Gastroesophageal sphincter (tissue), 4 donors: Measurements from ENCODE around the gene EPC1. TPM values are rescaled to one million over a fixed set of nuclear protein-coding genes. Genes with fewer than 3 reads are reported as not detected.
"Not testable (repeated sequence)": the region's sequence is repeated elsewhere in the genome, so short reads cannot be mapped to it uniquely, and the experiment has no call there.

Source experiments
- ATAC-seq: fragments of 150-250 bp; one replicate; pipeline ENCODE4 v1.9.1; 2016; ENCODE audit warnings: mild to moderate bottlenecking, moderate library complexity
- H3K27ac ChIP-seq, 4 donors: fragments of 200-600 bp; sonication (generic) in 3 of 4; 1 replicate in 3 of 4; 2 replicates in 1 of 4; pipeline ENCODE4 v1.5.1; 2016 to 2019
- H3K27me3 ChIP-seq: fragments of 200-600 bp; sonication (generic); one replicate; pipeline ENCODE4 v1.5.1; 2019
- H3K36me3 ChIP-seq, 2 donors: fragments of 200-600 bp; sonication (generic); one replicate each; pipeline ENCODE4 v1.5.1; 2019; ENCODE audit warnings: control low read depth in 1 of 2
- H3K4me1 ChIP-seq, 3 donors: fragments of 200-600 bp; sonication (generic); 1 replicate in 2 of 3; 2 replicates in 1 of 3; pipeline ENCODE4 v1.5.1; 2016 to 2019; ENCODE audit warnings: control low read depth in 2 of 3
- H3K4me3 ChIP-seq, 2 donors: fragments of 200-600 bp; sonication (generic); one replicate each; pipeline ENCODE4 v1.5.1; 2019; ENCODE audit warnings: mild to moderate bottlenecking in 1 of 2, moderate library complexity in 1 of 2
- H3K9me3 ChIP-seq, 3 donors: fragments of 200-600 bp; sonication (generic); one replicate each; pipeline ENCODE4 v1.5.1; 2017 to 2019; ENCODE audit warnings: control low read depth in 2 of 3
- EP300 ChIP-seq: sonication (generic); formaldehyde crosslinking; IDR thresholded peaks from one replicate; pipeline ENCODE4 v1.6.1; 2017; ENCODE audit warnings: antibody characterized with exemption, mild to moderate bottlenecking
- POLR2A ChIP-seq, 2 donors: fragments of 450-650 bp; IDR thresholded peaks; one replicate each; pipeline ENCODE4 v1.6.1; 2017; ENCODE audit warnings: antibody characterized with exemption in 2 of 2, mild to moderate bottlenecking in 2 of 2, moderate library complexity in 1 of 2
- POLR2AphosphoS5 ChIP-seq: sonication (generic); formaldehyde crosslinking; IDR thresholded peaks from one replicate; pipeline ENCODE4 v1.6.1; 2017; ENCODE audit warnings: antibody characterized with exemption
- WGBS, 2 donors: methylation state at CpG; one replicate each; pipeline ENCODE4 v1.1.5; 2018; ENCODE audit warnings: low coverage in 1 of 2; 5-methylcytosine and 5-hydroxymethylcytosine counted together
- total RNA-seq, 4 donors: library from RNA; depleted of rRNA; stranded (reverse); fragments of >200 nt; gene quantifications; one replicate each; pipeline ENCODE4 v1.1.0, GENCODE V29; 2016
- TF ChIP-seq, protein P1 (sequence below), 4 experiments: fragments of 200-600 bp in 2 of 4; fragments of 450-650 bp in 2 of 4; sonication (generic) in 1 of 4; IDR thresholded peaks; one replicate each; pipeline ENCODE4 v1.5.1; 2017 to 2019; ENCODE audit warnings: antibody characterized with exemption in 4 of 4, mild to moderate bottlenecking in 2 of 4, moderate library complexity in 2 of 4

EPC1 gene
- total RNA-seq, 4 donors from 2014 or later: 24.1 to 61.3 (median 32.3) TPM

- Histone ChIP-seq H3K4me1 (peaks cover 0 to 93% (median 11%) of the 10 kb centered on the region in 3 donors), H3K4me3 (no peak overlapping the region), H3K9me3 (no peaks in the 10 kb centered on the region), H3K36me3 (no peaks in the 10 kb centered on the region), H3K27ac (peak overlapping the region in 2 of 4 donors; percentile 7 to 8), H3K27me3 (no peaks in the 10 kb centered on the region)
- WGBS, 2 donors: 64 to 67% methylated on average over 1 of the region's 1 CpG
- TF ChIP-seq, protein P1, sequence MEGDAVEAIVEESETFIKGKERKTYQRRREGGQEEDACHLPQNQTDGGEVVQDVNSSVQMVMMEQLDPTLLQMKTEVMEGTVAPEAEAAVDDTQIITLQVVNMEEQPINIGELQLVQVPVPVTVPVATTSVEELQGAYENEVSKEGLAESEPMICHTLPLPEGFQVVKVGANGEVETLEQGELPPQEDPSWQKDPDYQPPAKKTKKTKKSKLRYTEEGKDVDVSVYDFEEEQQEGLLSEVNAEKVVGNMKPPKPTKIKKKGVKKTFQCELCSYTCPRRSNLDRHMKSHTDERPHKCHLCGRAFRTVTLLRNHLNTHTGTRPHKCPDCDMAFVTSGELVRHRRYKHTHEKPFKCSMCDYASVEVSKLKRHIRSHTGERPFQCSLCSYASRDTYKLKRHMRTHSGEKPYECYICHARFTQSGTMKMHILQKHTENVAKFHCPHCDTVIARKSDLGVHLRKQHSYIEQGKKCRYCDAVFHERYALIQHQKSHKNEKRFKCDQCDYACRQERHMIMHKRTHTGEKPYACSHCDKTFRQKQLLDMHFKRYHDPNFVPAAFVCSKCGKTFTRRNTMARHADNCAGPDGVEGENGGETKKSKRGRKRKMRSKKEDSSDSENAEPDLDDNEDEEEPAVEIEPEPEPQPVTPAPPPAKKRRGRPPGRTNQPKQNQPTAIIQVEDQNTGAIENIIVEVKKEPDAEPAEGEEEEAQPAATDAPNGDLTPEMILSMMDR (IDR thresholded peaks at IDR 0.05): no peak
- no peak for TF ChIP-seq EP300
- TF ChIP-seq POLR2A (IDR thresholded peaks at IDR 0.05): no peak
- TF ChIP-seq POLR2AphosphoS5: no peak
- ATAC-seq: no peak
Measured at GRCh38 chr10:32371101-32371500, 24.1 kb upstream of the EPC1 start.

- ATAC-seq: peak; percentile 65
- no peaks in the 10 kb centered on the region for H3K27me3 ChIP-seq
- H3K4me1 ChIP-seq: peaks cover 0 to 86% (median 7%) of the 10 kb centered on the region in 3 donors
- no peak overlapping the region for H3K4me3 ChIP-seq
- H3K9me3 ChIP-seq: no peaks in the 10 kb centered on the region
- no peaks in the 10 kb centered on the region for H3K36me3 ChIP-seq
- TF ChIP-seq POLR2AphosphoS5 (peak; percentile 17), EP300 (no peak), POLR2A (IDR thresholded peaks at IDR 0.05) (no peak)
- TF ChIP-seq, protein P1 (IDR thresholded peaks at IDR 0.05): peak; percentile 65 to 79 (median 78)
- H3K27ac ChIP-seq: peak overlapping the region in 2 of 4 donors; percentile 46 to 62
- WGBS, 2 donors: 26% methylated on average over 7 of the region's 7 CpGs
Measured at GRCh38 chr10:32367793-32368453, 21.0 kb upstream of the EPC1 start.

GRCh38 chr10:32366588-32366987 lies 19.6 kb upstream of the EPC1 start:
- Histone ChIP-seq H3K36me3 (no peaks in the 10 kb centered on the region), H3K27me3 (no peaks in the 10 kb centered on the region), H3K4me1 (peaks cover 0 to 84% (median 10%) of the 10 kb centered on the region in 3 donors), H3K27ac (no peak overlapping the region), H3K4me3 (no peak overlapping the region), H3K9me3 (no peaks in the 10 kb centered on the region)
- WGBS, 2 donors: 24 to 36% methylated on average over 3 of the region's 3 CpGs
- TF ChIP-seq POLR2A (IDR thresholded peaks at IDR 0.05): no peak
- TF ChIP-seq EP300: no peak
- TF ChIP-seq, protein P1 (IDR thresholded peaks at IDR 0.05): no peak
- TF ChIP-seq POLR2AphosphoS5: no peak
- no peak for ATAC-seq

DNA sequence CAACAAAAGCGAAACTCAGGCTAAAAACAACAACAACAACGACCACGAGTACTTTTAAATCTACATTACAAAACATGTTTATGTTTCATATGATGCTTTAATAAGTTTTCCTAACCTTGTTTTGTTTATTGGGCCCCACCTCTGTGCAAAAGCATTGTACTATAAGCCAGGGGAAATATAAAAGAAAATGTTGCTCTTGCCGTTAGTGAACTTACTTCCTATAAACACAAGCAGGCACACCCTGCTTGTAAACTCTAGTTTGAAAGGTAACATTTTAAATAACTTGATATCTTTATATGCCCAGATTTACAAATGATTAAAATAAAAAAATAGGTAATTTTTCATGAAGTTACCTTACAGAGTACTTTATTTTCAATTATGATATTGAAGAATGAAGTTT lies 19.2 kb upstream of the EPC1 start:
- WGBS, 2 donors: 53 to 62% methylated on average over 4 of the region's 4 CpGs
- TF ChIP-seq, protein P1 (IDR thresholded peaks at IDR 0.05): no peak
- no peak for TF ChIP-seq POLR2AphosphoS5
- TF ChIP-seq EP300: no peak
- TF ChIP-seq POLR2A (IDR thresholded peaks at IDR 0.05): no peak
- no peak for ATAC-seq
- no peaks in the 10 kb centered on the region for H3K9me3 ChIP-seq
- no peak overlapping the region for H3K27ac ChIP-seq
- no peaks in the 10 kb centered on the region for H3K27me3 ChIP-seq
- no peak overlapping the region for H3K4me3 ChIP-seq
- no peaks in the 10 kb centered on the region for H3K36me3 ChIP-seq
- H3K4me1 ChIP-seq: peaks cover 0 to 82% (median 10%) of the 10 kb centered on the region in 3 donors

- not testable (repeated sequence) for H3K9me3 ChIP-seq, H3K27me3 ChIP-seq, H3K36me3 ChIP-seq, ATAC-seq, H3K4me3 ChIP-seq, H3K27ac ChIP-seq
- H3K4me1 ChIP-seq: peaks cover 0 to 82% (median 10%) of the 10 kb centered on the region in 3 donors
- 86 to 95% methylated on average over 3 to 7 of the region's 8 CpGs for WGBS, 2 donors
Measured at GRCh38 chr10:32365404-32365803, 18.4 kb upstream of the EPC1 start.
